H1 (cell line): Measurements from ENCODE around the gene GPR83. TPM values are rescaled to one million over a fixed set of nuclear protein-coding genes. Genes with fewer than 3 reads are reported as not detected.

Source experiments
- CTCF ChIA-PET: fragments of 300-600 bp; sonication (Branson Sonifier 250); formaldehyde crosslinking; loops from one replicate; lab custom pipeline; 2021; ENCODE audit not compliant: partially characterized antibody; lab: Charles Lee
- POLR2A ChIA-PET: fragments of 300-600 bp; sonication (Branson Sonifier 250); formaldehyde crosslinking; loops from one replicate; lab custom pipeline; 2021; ENCODE audit warnings: inconsistent platforms; ENCODE audit not compliant: partially characterized antibody; lab: Charles Lee
- DNase-seq, 2 experiments: peaks; one replicate each; pipeline versions ENCODE4 v3.0.0 to v3.0.0-alpha.2; 2010 to 2022; ENCODE audit warnings: low spot score in 2 of 2, low read depth in 1 of 2, mixed read lengths in 1 of 2
- FAIRE-seq: peaks from 2 replicates; lab custom pipeline; 2011; peaks lifted over from hg19 to GRCh38; lab: Jason Lieb, UNC
- H2AFZ ChIP-seq: 2 replicates; pipeline ENCODE4 v1.8.1; 2012; ENCODE audit warnings: low read length, inconsistent platforms
- H2AK5ac ChIP-seq: 2 replicates; pipeline ENCODE4 v1.6.1; 2013; ENCODE audit warnings: low read depth, low read length
- H2BK120ac ChIP-seq: replicated peaks from 2 replicates; pipeline ENCODE3; 2013; ENCODE audit warnings: low read depth, low read length, inconsistent platforms
- H2BK12ac ChIP-seq: 2 replicates; pipeline ENCODE4 v1.6.1; 2013; ENCODE audit warnings: low read depth, low read length
- H2BK15ac ChIP-seq: 2 replicates; pipeline ENCODE4 v1.6.1; 2013; ENCODE audit warnings: low read length
- H2BK20ac ChIP-seq: 2 replicates; pipeline ENCODE4 v1.6.1; 2013; ENCODE audit warnings: low read length
- H2BK5ac ChIP-seq: 2 replicates; pipeline ENCODE4 v1.6.1; 2013; ENCODE audit warnings: low read depth, low read length
- H3K14ac ChIP-seq: 2 replicates; pipeline ENCODE4 v1.6.1; 2013; ENCODE audit warnings: inconsistent platforms; ENCODE audit not compliant: insufficient read length
- H3K18ac ChIP-seq: 2 replicates; pipeline ENCODE4 v1.6.1; 2013; ENCODE audit warnings: low read length; ENCODE audit errors: extremely low read depth
- H3K23ac ChIP-seq: 2 replicates; pipeline ENCODE4 v1.6.1; 2013; ENCODE audit warnings: inconsistent platforms; ENCODE audit not compliant: insufficient read length
- H3K23me2 ChIP-seq: 2 replicates; pipeline ENCODE4 v1.6.1; 2013; ENCODE audit warnings: low read depth, low read length
- H3K27ac ChIP-seq: 2 replicates; pipeline ENCODE4 v1.6.1; 2011; ENCODE audit warnings: low read depth, low read length, inconsistent platforms
- H3K27me3 ChIP-seq, 4 experiments: replicated peaks in 1 of 4; 1 replicate in 1 of 4; 2 replicates in 3 of 4; pipeline versions ENCODE4 v1.6.1 to v1.8.1; 2011 to 2013; ENCODE audit warnings: low read length in 3 of 4, mild to moderate bottlenecking in 3 of 4, inconsistent platforms in 2 of 4, mixed read lengths in 2 of 4, moderate library complexity in 1 of 4; ENCODE audit not compliant: control insufficient read depth in 3 of 4, insufficient read depth in 3 of 4; ENCODE audit errors: extremely low read depth in 1 of 4
- H3K36me3 ChIP-seq, 4 experiments: 2 replicates each; pipeline versions ENCODE4 v1.6.1 to v1.8.1; 2011 to 2013; ENCODE audit warnings: mild to moderate bottlenecking in 4 of 4, low read length in 3 of 4, moderate library complexity in 2 of 4, control low read depth in 1 of 4, inconsistent platforms in 1 of 4; ENCODE audit not compliant: insufficient read depth in 4 of 4, control insufficient read depth in 2 of 4
- H3K4ac ChIP-seq: replicated peaks from 2 replicates; pipeline ENCODE3; 2013; ENCODE audit warnings: low read length, low read depth, mixed read lengths, inconsistent platforms; ENCODE audit not compliant: insufficient read length
- H3K4me1 ChIP-seq, 4 experiments: replicated peaks in 1 of 4; 1 replicate in 1 of 4; 2 replicates in 3 of 4; pipeline versions ENCODE4 v1.6.1 to v1.8.1; 2011 to 2013; ENCODE audit warnings: low read length in 3 of 4, inconsistent platforms in 2 of 4, mixed read lengths in 1 of 4; ENCODE audit not compliant: insufficient read depth in 4 of 4, control insufficient read depth in 3 of 4
- H3K4me2 ChIP-seq, 2 experiments: 2 replicates each; pipeline versions ENCODE4 v1.6.1 to v1.8.1; 2011 to 2013; ENCODE audit warnings: low read depth in 2 of 2, low read length in 2 of 2, control low read depth in 1 of 2, inconsistent platforms in 1 of 2, mild to moderate bottlenecking in 1 of 2; ENCODE audit not compliant: insufficient read depth in 1 of 2
- H3K4me3 ChIP-seq, 4 experiments: fragments of 200-600, 300-600 bp in 1 of 4; sonication (generic), shearing (Covaris generic), sonication (Bioruptor Twin) in 1 of 4; 2 replicates each; pipeline versions ENCODE4 v1.5.1 to v1.8.1; 2011 to 2016; ENCODE audit warnings: low read length in 4 of 4, low read depth in 3 of 4, control low read depth in 2 of 4, inconsistent platforms in 2 of 4, mild to moderate bottlenecking in 2 of 4, mixed read lengths in 1 of 4, moderate library complexity in 1 of 4; ENCODE audit not compliant: insufficient read depth in 2 of 4; ENCODE audit errors: extremely low read depth in 1 of 4
- H3K56ac ChIP-seq: replicated peaks from 2 replicates; pipeline ENCODE3; 2013; ENCODE audit warnings: low read depth, mild to moderate bottlenecking, mixed read lengths, low read length, inconsistent platforms; ENCODE audit not compliant: insufficient read length
- H3K79me1 ChIP-seq: 2 replicates; pipeline ENCODE4 v1.6.1; 2013; ENCODE audit warnings: low read depth, low read length, control low read depth
- H3K79me2 ChIP-seq, 2 experiments: 2 replicates each; pipeline versions ENCODE4 v1.6.1 to v1.8.1; 2012 to 2013; ENCODE audit warnings: low read length in 2 of 2, mild to moderate bottlenecking in 2 of 2, inconsistent platforms in 1 of 2; ENCODE audit not compliant: insufficient read depth in 2 of 2, control insufficient read depth in 1 of 2
- H3K9ac ChIP-seq, 4 experiments: replicated peaks in 1 of 4; 1 replicate in 1 of 4; 2 replicates in 3 of 4; pipeline versions ENCODE4 v1.6.1 to v1.8.1; 2011 to 2013; ENCODE audit warnings: low read depth in 3 of 4, low read length in 3 of 4, control low read depth in 2 of 4, mild to moderate bottlenecking in 2 of 4, moderate library complexity in 2 of 4, inconsistent platforms in 1 of 4; ENCODE audit errors: extremely low read depth in 1 of 4
- H3K9me3 ChIP-seq, 2 experiments: 2 replicates each; pipeline versions ENCODE4 v1.6.1 to v1.8.1; 2012 to 2013; ENCODE audit warnings: mild to moderate bottlenecking in 2 of 2, moderate library complexity in 2 of 2, control low read depth in 1 of 2, inconsistent platforms in 1 of 2, low read depth in 1 of 2, low read length in 1 of 2, mixed read lengths in 1 of 2; ENCODE audit not compliant: insufficient read depth in 2 of 2
- H4K20me1 ChIP-seq, 2 experiments: replicated peaks in 1 of 2; 2 replicates each; pipeline versions ENCODE3 to v1.8.1; 2011 to 2013; ENCODE audit warnings: inconsistent platforms in 2 of 2, low read length in 2 of 2, mild to moderate bottlenecking in 1 of 2; ENCODE audit not compliant: insufficient read depth in 2 of 2, control insufficient read depth in 1 of 2
- H4K5ac ChIP-seq: 2 replicates; pipeline ENCODE4 v1.6.1; 2013; ENCODE audit warnings: low read length, low read depth, mixed read lengths, inconsistent platforms; ENCODE audit not compliant: insufficient read length
- H4K8ac ChIP-seq: 2 replicates; pipeline ENCODE4 v1.8.0; 2013; ENCODE audit warnings: mild to moderate bottlenecking, moderate library complexity, low read length, inconsistent platforms; ENCODE audit not compliant: insufficient read depth; ENCODE audit errors: extremely low read depth
- H4K91ac ChIP-seq: replicated peaks from 2 replicates; pipeline ENCODE3; 2013; ENCODE audit warnings: low read length, mixed read lengths, inconsistent platforms; ENCODE audit not compliant: insufficient read length
- CTCF ChIP-seq, 3 experiments: IDR thresholded peaks; 1 replicate in 2 of 3; 2 replicates in 1 of 3; pipeline versions ENCODE4 v1.5.1 to v1.6.1; 2011; ENCODE audit warnings: low read length in 3 of 3, mild to moderate bottlenecking in 3 of 3, inconsistent platforms in 2 of 3, low read depth in 1 of 3, moderate library complexity in 1 of 3; ENCODE audit not compliant: insufficient read depth in 1 of 3; ENCODE audit errors: control extremely low read depth in 1 of 3
- WGBS, 2 experiments: shearing (Covaris generic) in 1 of 2; methylation state at CpG; one replicate each; pipeline versions ENCODE4 v1.1.6 to v1.1.7; 2013 to 2015; ENCODE audit warnings: low lambda C conversion rate in 2 of 2, mixed read lengths in 2 of 2, inconsistent platforms in 1 of 2, low coverage in 1 of 2, missing lambda C conversion rate in 1 of 2; ENCODE audit not compliant: insufficient replicate concordance in 2 of 2, insufficient coverage in 1 of 2, insufficient read length in 1 of 2; ENCODE audit errors: extremely low coverage in 1 of 2, missing lambda C conversion rate in 1 of 2; 5-methylcytosine and 5-hydroxymethylcytosine counted together
- polyA plus RNA-seq, 7 experiments: library from polyadenylated mRNA; depleted of rRNA in 3 of 7; stranded (reverse) in 5 of 7; unstranded in 2 of 7; fragments of >200 nt in 5 of 7; fragments of 200-250 nt in 2 of 7; gene quantifications; 1 replicate in 5 of 7; 2 replicates in 1 of 7; 4 replicates in 1 of 7; pipeline versions ENCODE4 v1.2.1 to v1.2.3, GENCODE V29; 2011 to 2013; ENCODE audit warnings: missing spikeins in 2 of 7, mixed read lengths in 2 of 7
- total RNA-seq: library from RNA; stranded (reverse); fragmentation: NEBNext Ultra II Directional; extraction: Animal tissue kit (Norgen Biotek cat#: 25700); gene quantifications from 2 replicates; pipeline ENCODE4 v1.2.1, GENCODE V29; 2021

Gene GPR83
- total and polyA plus RNA-seq, 2 of the 8 experiments (the other 6 are each of a cell fraction or from before 2014, with no cell fraction given), result 0.30 to 1.5 TPM

- H3K18ac ChIP-seq, result no peak overlapping the region
- ChIA-PET CTCF (interaction anchor here (2.0 kb wide), 1 partner anchor 70 kb away, joined by 4 read pairs; no protein-coding TSS in a partner anchor), POLR2A (no interaction called here)
- no peak overlapping the region for H2AK5ac ChIP-seq
- H3K4ac ChIP-seq, result no peak overlapping the region
- H4K91ac ChIP-seq, result no peak overlapping the region
- H3K23ac ChIP-seq, result no peak overlapping the region
- no peak overlapping the region for H2BK5ac ChIP-seq
- no peaks in the 10 kb centered on the region for H4K20me1 ChIP-seq
- H3K23me2 ChIP-seq, result peaks cover 7% of the 10 kb centered on the region; the same call in 1 of the 2 replicates
- no peak overlapping the region for H3K9ac ChIP-seq
- no peak overlapping the region for H2BK12ac ChIP-seq
- H2AFZ ChIP-seq, result no peak overlapping the region
- DNase-seq, result no peak
- no peak overlapping the region for H2BK20ac ChIP-seq
- 0 out of 2 replicates have a peak overlapping the region, but pooled peaks have one; percentile 16 for H2BK15ac ChIP-seq
- H3K4me1 ChIP-seq, result no peaks in the 10 kb centered on the region; a peak in 1 of 7 replicates
- TF ChIP-seq CTCF (IDR thresholded peaks at IDR 0.05; ENCODE audit: control extremely low read depth in 1 of 3, insufficient read depth in 1 of 3, low read depth in 1 of 3, low read length in 3 of 3), result no peak
- 93% methylated on average over 5 of the region's 5 CpGs; no CpG with 5 or more reads in 1 of the 2 experiments for WGBS, 2 experiments
- H3K79me1 ChIP-seq, result no peaks in the 10 kb centered on the region
- H3K36me3 ChIP-seq, result no peaks in the 10 kb centered on the region
- H3K4me2 ChIP-seq, result no peak overlapping the region
- no peak overlapping the region for H2BK120ac ChIP-seq
- H4K5ac ChIP-seq, result no peak overlapping the region
- H3K27me3 ChIP-seq, result peaks cover 7 to 21% (median 18%) of the 10 kb centered on the region in 4 experiments
- H3K27ac ChIP-seq, result no peak overlapping the region
- H3K56ac ChIP-seq, result no peak overlapping the region
- FAIRE-seq, result no peak
- H3K9me3 ChIP-seq, result no peaks in the 10 kb centered on the region
- no peaks in the 10 kb centered on the region for H3K79me2 ChIP-seq
- no peak overlapping the region for H3K14ac ChIP-seq
- no peak overlapping the region for H4K8ac ChIP-seq
- H3K4me3 ChIP-seq, result no peak overlapping the region
Observed at GRCh38 chr11:94396282-94396681, 4.9 kb downstream of the GPR83 start.
